Astrocyte of the spinal cord (primary cell): ENCODE measurements around the gene EFCAB8.
A peak's percentile ranks its signal among the peaks of the same experiment; 100 is the strongest.
"Not testable (repeated sequence)": the region's sequence is repeated elsewhere in the genome, so short reads cannot be mapped to it uniquely, and the experiment has no call there.

Source experiments
- DNase-seq: peaks from one replicate; pipeline ENCODE4 v3.0.0; 2011; ENCODE audit warnings: low read depth, low spot score
- H3K4me3 ChIP-seq: 2 replicates; pipeline ENCODE4 v1.5.1; 2011; ENCODE audit warnings: low read depth, mild to moderate bottlenecking, low read length, moderate library complexity
- in situ Hi-C: cut with HindIII; loops from 2 replicates; pipeline ENCODE4 v1.10.0; 2017; ENCODE audit warnings: low sequenced_read_pairs
- TF ChIP-seq, protein P1 (sequence below): IDR thresholded peaks from 2 replicates; pipeline ENCODE4 v1.5.1; 2012; ENCODE audit warnings: low read depth, mild to moderate bottlenecking, low read length, inconsistent platforms

Gene EFCAB8

DNA sequence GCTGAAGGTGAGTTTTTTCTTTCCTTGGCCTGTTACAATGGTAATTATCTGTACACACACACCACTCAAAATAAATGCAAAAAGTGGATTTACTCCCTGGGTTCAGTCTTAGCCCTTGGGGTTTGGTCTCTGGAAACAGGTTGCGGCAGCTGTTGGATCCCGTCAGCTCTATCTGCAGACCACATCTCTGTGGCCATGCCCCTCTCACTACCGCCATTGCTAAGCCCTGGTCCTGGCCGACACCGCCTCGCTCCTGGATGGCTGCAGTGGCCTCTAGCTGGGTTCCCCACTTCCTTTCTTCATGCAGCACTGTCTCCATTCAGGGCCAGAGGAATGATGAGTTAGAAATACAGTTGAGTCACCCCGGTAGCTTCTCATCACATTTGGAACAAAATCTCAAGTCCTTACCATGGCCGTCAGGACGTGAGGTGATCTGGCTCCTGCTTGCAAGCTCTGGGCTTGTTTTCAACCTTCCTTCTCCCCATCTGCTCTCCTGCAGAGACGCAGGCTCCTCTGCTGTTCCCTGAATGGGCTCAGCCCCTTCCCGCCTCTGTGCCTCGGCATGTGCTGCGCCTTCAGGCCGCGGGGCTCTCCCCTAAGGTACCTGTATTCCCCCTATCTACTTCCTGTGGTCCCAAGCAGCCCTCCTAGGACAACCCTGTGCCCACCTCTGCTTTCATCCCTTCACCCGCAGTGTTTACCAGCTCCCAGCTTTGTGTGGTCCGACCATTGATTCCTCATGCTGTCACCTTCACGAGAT lies 38.0 kb downstream of the EFCAB8 start:
- in situ Hi-C loops = no loop called here
- DNase-seq = no peak
- TF ChIP-seq, protein P1, sequence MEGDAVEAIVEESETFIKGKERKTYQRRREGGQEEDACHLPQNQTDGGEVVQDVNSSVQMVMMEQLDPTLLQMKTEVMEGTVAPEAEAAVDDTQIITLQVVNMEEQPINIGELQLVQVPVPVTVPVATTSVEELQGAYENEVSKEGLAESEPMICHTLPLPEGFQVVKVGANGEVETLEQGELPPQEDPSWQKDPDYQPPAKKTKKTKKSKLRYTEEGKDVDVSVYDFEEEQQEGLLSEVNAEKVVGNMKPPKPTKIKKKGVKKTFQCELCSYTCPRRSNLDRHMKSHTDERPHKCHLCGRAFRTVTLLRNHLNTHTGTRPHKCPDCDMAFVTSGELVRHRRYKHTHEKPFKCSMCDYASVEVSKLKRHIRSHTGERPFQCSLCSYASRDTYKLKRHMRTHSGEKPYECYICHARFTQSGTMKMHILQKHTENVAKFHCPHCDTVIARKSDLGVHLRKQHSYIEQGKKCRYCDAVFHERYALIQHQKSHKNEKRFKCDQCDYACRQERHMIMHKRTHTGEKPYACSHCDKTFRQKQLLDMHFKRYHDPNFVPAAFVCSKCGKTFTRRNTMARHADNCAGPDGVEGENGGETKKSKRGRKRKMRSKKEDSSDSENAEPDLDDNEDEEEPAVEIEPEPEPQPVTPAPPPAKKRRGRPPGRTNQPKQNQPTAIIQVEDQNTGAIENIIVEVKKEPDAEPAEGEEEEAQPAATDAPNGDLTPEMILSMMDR = no peak
- no peak overlapping the region for H3K4me3 ChIP-seq

DNA sequence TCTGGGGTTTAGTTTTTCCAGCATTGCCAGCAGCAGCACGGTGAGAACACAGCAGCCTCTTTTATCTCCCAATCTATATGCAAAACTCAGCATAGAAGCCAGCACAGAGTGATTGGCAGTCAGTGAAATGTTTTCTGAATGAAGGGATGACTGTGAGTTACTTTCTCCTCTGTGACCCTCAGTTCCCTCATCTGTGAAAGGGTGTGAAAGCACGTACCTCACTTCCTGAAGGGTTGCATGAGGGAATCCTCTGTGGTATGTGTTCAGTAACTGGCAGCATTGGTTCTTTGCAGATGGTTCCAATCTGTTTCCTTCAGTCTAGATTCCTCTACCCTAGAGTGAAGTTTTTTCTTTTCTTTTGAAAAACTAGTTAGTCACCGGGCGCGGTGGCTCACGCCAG lies 40.0 kb downstream of the EFCAB8 start:
- TF ChIP-seq, protein P1 = no peak
- DNase-seq = no peak
- in situ Hi-C loops = no loop called here
- H3K4me3 ChIP-seq = no peak overlapping the region

DNA sequence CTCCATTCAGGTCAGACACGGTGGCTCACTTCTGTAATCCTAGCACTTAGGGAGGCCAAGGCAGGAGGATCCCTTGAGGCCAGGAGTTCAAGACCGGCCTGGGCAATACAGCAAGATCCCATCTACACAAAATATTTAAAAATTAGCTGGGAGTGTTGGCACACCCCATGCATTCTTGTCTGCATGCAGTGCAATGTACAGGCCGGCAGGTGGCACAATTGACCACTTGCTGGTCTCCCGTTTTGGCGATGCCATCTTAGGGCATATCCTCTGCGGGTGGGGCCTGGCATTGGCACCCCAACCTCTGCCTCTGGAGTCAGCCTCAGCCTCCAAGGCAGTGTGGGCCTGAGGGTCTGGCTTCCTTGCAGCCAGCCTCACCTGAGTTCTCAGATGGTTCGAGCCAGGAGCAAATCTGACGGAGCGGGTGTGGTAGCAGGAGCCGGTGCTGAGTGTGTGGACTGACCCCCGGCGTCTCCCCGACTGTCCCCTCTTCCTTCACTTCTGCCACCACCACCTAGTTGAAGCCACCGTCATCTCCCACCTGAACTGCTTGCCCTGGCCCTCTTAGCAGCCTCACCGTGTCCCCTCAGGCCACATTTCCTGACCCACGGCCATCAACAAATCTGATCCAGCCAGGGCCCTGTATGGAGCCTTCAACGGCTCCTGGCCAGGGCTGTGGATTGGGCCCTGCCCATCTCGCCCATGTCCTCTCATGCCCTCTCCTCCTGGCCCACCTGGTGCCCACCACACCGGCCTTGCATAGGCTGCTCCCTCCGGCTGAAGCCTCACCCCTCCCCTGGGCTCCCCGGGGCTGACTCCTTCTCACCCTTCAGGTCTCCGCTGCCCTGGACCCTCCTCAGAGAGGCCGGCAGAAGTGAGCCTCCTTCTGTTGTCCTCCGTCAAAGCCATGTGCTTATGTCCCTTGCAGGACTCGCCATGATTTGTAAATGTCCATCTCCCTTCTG lies 44.0 kb downstream of the EFCAB8 start:
- H3K4me3 ChIP-seq = no peak overlapping the region
- in situ Hi-C loops = no loop called here
- TF ChIP-seq, protein P1 = peak; percentile 94
- peak; percentile 42 for DNase-seq

DNA sequence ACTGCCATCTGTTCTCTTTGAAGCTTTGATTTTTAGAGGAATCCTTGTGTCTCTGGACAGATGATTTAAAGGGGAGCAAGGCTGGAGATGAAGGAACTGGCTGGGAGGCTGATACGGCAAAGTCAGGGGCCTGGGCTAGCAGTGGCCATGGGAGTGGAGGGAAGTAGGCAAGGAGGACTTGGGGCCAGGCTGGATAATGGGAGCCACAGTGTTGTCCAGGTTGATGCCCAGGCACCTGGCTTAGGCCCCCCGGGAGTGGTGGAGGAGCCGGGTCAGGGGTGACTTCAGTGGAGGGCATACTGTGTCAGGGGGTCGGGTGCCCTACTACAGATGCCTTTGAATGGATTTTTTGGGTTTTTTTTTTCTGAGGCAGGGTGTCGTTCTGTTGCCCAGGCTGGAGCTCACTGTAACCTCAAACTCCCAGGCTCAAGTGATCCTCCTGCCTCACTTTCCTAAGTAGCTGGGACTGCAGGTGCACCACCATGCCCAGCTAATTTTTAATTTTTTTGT lies 45.0 kb downstream of the EFCAB8 start:
- no peak overlapping the region for H3K4me3 ChIP-seq
- in situ Hi-C loops = no loop called here
- TF ChIP-seq, protein P1 = no peak
- no peak for DNase-seq

DNA sequence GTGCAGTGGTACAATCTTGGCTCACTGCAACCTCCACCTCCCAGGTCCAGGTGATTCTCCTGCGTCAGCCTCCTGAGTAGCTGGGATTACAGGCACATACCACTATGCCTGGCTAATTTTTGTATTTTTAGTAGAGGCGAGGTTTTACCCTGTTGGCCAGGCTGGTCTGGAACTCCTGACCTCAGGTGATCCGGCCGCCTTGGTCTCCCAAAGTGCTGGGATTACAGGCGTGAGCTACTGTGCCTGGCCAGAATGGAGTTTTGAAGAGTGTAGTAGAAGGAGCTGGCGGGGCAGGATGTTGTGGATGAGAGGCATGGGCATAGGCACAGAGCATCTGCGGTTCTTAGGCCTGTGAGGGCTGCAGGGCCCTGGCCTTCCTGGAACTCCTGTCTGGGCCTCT lies 46.0 kb downstream of the EFCAB8 start:
- H3K4me3 ChIP-seq, in situ Hi-C loops, DNase-seq: not testable (repeated sequence)

DNA sequence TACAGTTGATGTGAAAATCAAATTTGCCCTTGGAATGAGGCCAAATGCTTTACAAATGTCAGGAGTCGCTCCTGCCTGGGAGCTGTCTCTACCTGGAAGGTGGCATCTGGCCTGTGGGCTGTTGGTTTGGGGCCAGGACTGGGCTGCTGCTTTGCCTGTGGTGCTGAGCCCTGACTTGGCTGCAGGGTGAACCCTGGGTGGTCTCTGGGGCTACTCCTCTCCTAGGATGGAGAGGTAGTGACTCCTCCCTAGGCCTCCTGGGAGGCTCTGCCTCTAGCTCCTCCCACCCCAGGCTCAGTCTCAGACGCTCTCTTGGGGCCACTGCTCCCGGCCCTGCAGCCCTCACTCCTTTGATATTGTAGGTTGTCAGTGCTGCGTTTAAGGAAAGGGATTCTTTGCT lies 47.5 kb downstream of the EFCAB8 start:
- in situ Hi-C loops = no loop called here
- TF ChIP-seq, protein P1 = no peak

More for the DNA sequence above, 47.5 kb downstream of the EFCAB8 start:
- DNase-seq = no peak
- H3K4me3 ChIP-seq = no peak overlapping the region
